ENCODE measurements around the gene PCMT1.

The PCMT1 gene

GRCh38 chr6:149856256-149856994 is 106.9 kb downstream of the PCMT1 start:
- DNase-seq, result no peak

GRCh38 chr6:149857541-149857940 is 108.0 kb downstream of the PCMT1 start:
- DNase-seq, result no peak

GRCh38 chr6:149859368-149859767 is 109.8 kb downstream of the PCMT1 start:
- DNase-seq, result peak; percentile 72

- no peak for DNase-seq
Measured at GRCh38 chr6:149859938-149860337, 110.4 kb downstream of the PCMT1 start.

- no peak for DNase-seq
Measured at GRCh38 chr6:149860513-149860833, 110.9 kb downstream of the PCMT1 start.
